Left cardiac atrium (tissue), 4 donors: ENCODE results near the gene ACLY. TPM values are rescaled to one million over a fixed set of nuclear protein-coding genes. Genes with fewer than 3 reads are reported as not detected.
A peak's percentile ranks its signal among the peaks of the same experiment; 100 is the strongest.
"Not testable (repeated sequence)": the region's sequence is repeated elsewhere in the genome, so short reads cannot be mapped to it uniquely, and the experiment has no call there.

Experiments
- ATAC-seq, 2 donors: fragments of 200-7000 bp; cut with Tn5 transposase; one replicate each; pipeline ENCODE4 v1.9.1; 2020; ENCODE audit warnings: mild to moderate bottlenecking in 2 of 2, moderate library complexity in 2 of 2
- DNase-seq: peaks from one replicate; pipeline ENCODE4 v3.0.0-alpha.2; 2020
- intact Hi-C, 2 donors: fragments of 100-400 bp; cut with DNase I; formaldehyde crosslinking; loops; one replicate each; pipeline versions ENCODE4 v1.14.1 to v1.15.1; 2022 to 2023
- total RNA-seq, 2 donors: library from RNA; stranded (reverse); fragmentation: NEBNext Ultra II Directional; extraction: Animal tissue kit (Norgen Biotek cat#: 25700); gene quantifications; one replicate each; pipeline ENCODE4 v1.2.1, GENCODE V29; 2021
- donor health status: DM: no; HTN: yes; CAD: no.
- donor health status: DM: no; HTN: yes; CAD: no; lungs with severe emphysema.
- donor health status: DM: yes; HTN: yes; CAD: no.
- donor health status: Dilated cardiomyopathy.

The ACLY gene
- total RNA-seq, 2 donors from 2014 or later, result 58.7 to 72.2 TPM

DNA sequence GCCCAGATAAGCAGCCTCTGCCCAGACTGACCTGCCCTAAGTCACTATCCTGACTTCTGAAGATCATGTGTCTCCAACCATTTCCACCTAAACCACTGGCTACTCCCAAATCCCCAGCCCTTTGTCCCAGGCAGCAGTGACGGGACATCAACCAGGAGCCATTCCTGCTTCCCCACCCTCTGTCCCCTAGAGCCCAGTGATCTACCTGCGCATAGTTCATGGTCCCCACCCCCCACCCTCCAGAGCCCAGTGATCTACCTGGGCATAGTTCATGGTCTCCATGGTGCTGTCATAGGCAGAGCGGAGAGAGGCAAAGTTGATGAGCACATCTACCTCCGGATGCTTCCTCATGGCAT lies 26.8 kb downstream of the ACLY start:
- no peak for DNase-seq
- no peak for ATAC-seq
- intact Hi-C loops, result no loop called here

GRCh38 chr17:41891135-41892020 lies 27.4 kb downstream of the ACLY start:
- intact Hi-C loops, result no loop called here
- DNase-seq (no peak), ATAC-seq (no peak)

DNA sequence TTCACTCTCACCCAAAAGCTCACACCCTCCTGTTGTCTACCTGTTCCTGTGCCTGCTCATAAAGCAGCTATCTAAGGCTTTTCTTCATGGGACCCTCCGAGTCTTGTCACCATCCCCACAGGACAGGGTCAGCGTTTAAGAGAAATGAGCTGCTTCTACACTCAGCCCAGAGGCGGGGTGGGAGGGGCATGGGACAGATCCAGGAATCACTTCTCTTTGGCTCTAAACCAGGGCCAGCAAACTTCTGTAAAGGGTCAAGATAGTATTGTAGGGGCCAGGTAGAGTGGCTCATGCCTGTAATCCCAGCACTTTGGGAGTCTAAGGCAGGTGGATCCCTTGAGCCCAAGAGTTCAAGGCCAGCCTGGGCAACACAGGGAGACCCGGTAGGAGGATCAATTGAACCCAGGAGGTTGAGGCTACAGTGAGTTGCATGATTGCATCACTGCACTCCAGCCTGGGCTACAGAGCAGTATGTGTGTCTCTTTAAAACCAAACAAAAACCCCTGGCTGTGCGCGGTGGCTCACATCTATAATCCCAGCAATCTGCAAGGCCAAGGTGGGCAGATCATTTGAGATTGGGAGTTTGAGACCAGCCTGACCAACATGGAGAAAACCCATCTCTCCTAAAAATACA lies 30.3 kb downstream of the ACLY start:
- ATAC-seq (no peak), DNase-seq (no peak)
- intact Hi-C loops, result no loop called here

DNA sequence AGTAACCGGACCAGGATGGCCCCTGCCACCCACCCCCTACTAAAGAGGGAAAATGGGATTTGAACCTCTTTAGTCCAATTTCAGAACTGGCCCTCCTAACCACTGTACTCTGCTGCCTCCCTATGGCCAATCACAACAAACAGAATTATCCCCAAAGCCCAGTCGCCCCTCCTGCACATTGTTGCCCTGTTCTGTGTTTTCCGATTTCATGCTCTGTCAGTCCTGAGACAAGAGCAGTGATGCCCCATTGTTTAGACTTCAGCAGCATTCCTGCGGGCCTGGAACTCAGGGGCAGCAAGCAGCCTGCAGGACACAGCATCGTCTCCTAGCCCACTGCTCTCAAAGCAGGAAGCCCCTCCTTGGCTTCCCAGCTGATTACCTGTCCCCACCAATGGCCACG lies 33.0 kb downstream of the ACLY start:
- intact Hi-C loops, result no loop called here
- ATAC-seq, result no peak
- DNase-seq, result no peak

- intact Hi-C loops, result no loop called here
- DNase-seq, result no peak
- ATAC-seq, result no peak
These were observed 36.0 kb downstream of the ACLY start for GRCh38 chr17:41882756-41883155.

GRCh38 chr17:41880130-41880529 lies 38.6 kb downstream of the ACLY start:
- DNase-seq (no peak), ATAC-seq (no peak)
- intact Hi-C loops, result no loop called here

- intact Hi-C loops, result loop anchor here in 1 of 2 donors (5.0 kb wide), 1 partner anchor 137 kb away; no protein-coding TSS in a partner anchor
- not testable (repeated sequence) for DNase-seq
- ATAC-seq, result peak in 1 of 2 donors; percentile 45
These were observed 44.5 kb downstream of the ACLY start for GRCh38 chr17:41874293-41874670.

DNA sequence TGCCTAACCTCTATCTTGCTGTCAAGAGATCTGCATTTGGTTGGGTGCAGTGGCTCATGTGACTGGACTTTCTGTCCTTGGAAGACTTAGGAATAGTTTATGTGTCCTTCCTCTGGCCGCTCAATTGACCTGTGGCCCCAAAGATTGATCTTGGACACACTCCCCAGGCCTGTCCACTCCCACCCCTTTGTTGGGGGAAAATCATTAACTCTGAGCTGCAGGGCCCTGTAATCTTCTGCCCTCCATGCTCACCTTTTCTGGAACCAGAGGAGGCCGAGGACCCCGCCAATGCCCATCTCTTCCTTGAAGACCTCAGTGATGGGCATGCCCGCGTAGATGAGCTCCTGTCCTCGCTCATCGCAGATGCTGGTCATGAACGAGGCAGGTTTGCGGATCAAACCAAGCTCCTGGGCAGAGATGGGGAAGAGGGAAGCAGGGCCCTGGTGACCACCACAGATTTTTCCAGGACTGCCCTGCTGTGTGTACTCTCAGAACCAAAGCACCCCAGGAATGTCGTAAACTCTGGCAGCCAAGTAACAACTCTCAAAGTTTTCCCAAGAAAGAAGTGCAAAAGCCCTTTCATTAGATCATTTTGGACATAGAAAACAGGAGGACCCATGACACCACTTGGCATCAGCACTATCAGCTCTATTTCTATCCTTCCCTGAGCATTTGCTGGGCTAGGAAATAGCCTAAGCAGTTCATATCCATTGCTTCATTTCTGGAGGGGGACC lies 45.0 kb downstream of the ACLY start:
- ATAC-seq (peak in 1 of 2 donors; percentile 2), DNase-seq (no peak)
- intact Hi-C loops, result loop anchor here in 1 of 2 donors (5.0 kb wide), 1 partner anchor 136 kb away; no protein-coding TSS in a partner anchor

- DNase-seq (no peak), ATAC-seq (no peak)
- intact Hi-C loops, result loop anchor here in 1 of 2 donors (5.0 kb wide), 1 partner anchor 134 kb away; no protein-coding TSS in a partner anchor
These were observed 47.0 kb downstream of the ACLY start for GRCh38 chr17:41871789-41872188.

DNA sequence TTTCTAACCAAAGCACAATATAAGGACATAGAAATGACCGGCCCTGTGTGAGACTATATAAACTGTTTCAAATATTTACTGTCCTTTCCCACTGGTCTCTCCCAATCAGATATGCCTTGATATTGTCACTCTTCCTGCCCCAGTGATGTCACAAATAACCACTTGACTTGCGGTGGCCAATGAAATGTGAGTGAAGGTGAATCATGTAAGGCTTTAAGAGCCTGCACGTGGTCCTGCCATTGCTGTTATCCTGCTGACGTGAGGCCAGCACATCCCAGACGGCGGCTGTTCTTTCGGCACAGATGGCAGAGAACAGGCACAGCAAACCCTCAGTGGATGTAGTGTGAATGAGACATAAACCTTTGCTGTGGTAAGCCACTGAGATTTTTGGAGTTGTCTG lies 48.1 kb downstream of the ACLY start:
- DNase-seq (no peak), ATAC-seq (peak in 1 of 2 donors; percentile 34)
- intact Hi-C loops, result loop anchor here in 1 of 2 donors (5.0 kb wide), 1 partner anchor 133 kb away; no protein-coding TSS in a partner anchor

GRCh38 chr17:41870097-41870496 lies 48.7 kb downstream of the ACLY start:
- ATAC-seq (no peak), DNase-seq (no peak)
- intact Hi-C loops, result loop anchor here in 1 of 2 donors (5.0 kb wide), 1 partner anchor 133 kb away; no protein-coding TSS in a partner anchor

DNA sequence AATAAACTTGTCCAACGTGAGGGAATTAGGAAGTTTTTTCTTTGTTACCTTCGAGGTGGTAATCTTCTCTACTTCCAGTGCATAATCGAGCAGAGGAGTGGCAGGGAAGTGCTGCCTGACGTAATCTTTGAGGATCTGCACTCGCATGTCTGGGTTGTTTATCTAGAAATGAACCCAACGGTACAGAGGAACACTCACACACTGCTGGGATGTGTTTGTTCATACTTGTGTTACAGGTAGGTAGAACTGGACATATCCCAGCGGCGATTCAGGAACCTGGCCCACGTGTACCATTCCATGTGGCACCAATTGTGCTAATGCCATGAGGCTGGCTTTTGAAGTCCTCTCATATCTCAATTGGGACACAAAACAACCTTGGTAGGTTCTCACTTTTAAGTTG lies 49.3 kb downstream of the ACLY start:
- DNase-seq (no peak), ATAC-seq (no peak)
- intact Hi-C loops, result no loop called here

DNA sequence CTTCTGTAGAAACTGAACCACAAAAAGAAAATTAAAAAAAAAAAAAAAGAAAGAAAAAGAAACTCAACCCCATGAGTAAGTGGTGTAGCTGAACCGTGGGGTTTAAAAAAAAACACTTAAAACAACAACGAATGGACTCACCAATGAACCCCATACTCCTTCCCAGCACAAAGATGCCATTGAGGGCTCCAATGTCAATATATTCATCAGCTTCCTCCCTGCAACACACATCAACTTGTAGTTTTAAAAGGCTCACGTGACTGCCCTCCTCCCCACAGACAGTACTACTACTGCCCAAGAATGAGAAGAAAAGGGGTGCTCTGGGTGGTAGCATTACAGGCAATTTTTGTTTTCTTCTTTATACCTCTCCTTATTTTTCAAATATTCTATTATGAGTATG lies 50.2 kb downstream of the ACLY start:
- intact Hi-C loops, result no loop called here
- DNase-seq (no peak), ATAC-seq (no peak)

DNA sequence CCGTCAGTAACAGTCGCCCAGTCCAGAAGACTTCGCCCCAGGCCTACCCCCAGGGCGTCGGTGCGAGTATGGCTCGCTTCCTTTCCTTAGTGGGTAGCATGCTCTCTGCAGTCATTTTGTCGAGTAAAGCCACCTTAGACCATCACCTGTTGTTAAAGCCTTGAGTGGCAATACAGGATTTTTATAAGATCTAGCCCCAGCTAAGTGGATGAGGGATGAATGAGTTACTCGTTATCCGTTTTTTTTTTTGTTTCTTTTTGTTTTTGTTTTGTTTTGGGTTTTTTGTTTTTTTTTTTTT lies 53.2 kb downstream of the ACLY start:
- ATAC-seq (no peak), DNase-seq (no peak)
- intact Hi-C loops, result no loop called here

DNA sequence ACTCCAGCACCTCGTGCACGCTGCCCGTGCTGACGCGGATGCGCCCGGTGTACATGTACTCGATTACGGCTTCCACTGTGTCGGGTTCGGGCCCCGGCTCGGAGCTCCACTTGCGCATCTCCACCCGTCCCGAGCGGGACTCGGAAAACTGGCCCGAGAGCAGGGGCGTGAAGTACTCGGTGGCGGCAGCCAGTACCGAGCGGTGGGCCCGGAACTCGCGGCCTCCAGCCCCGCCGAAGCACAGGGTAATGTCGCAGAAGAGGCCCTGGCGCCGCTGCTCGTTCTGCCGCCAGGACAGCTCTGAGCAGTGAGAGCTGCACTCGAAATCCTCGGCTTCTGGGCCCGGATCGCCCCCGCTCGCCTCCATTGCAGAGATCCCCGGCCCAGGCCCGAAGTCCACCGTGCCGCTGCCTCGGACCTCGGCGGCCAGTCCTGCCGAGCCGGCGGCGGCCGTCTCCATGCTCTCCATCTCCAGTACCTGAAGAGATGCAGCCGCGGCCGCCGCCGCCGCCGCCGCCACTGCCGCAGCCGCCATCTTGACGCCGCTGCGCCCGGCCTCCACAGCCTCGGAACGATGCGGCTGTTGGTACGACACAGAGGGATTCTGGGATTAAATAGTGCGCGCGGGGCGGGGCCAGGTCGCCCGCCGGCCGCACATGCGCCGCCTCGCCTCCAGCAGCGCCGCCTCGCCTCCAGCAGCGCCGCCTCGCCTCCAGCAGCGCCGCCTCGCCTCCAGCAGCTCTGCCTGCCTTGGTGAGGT lies 53.7 kb downstream of the ACLY start, which contains the start of gene KLHL11:
TSS of gene KLHL11 (minus strand) at position 588 of the 760 bp plus-strand sequence. CDS start at position 535, 53 bp downstream.
- ATAC-seq (peak; percentile 95 to 98), DNase-seq (peak; percentile 91)
- intact Hi-C loops, result no loop called here

DNA sequence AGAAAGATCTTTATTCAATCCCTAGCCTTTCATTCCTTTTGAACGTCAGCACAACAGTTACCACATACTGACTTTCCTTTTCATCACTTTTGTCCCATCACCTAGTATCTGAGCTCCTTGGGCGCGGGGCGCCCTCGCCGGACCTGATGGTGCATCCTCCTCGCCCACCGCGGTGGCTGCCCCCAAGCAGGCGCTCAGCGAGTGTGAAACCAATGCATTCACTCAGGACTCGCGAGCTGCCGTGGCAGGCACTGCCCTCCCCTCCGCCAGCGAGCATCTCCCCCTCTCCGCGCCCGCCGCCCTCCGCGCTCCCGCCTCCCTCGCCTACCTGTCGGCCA lies 54.3 kb downstream of the ACLY start:
- intact Hi-C loops, result no loop called here
- DNase-seq, result no peak
- peak; percentile 64 to 79 for ATAC-seq

DNA sequence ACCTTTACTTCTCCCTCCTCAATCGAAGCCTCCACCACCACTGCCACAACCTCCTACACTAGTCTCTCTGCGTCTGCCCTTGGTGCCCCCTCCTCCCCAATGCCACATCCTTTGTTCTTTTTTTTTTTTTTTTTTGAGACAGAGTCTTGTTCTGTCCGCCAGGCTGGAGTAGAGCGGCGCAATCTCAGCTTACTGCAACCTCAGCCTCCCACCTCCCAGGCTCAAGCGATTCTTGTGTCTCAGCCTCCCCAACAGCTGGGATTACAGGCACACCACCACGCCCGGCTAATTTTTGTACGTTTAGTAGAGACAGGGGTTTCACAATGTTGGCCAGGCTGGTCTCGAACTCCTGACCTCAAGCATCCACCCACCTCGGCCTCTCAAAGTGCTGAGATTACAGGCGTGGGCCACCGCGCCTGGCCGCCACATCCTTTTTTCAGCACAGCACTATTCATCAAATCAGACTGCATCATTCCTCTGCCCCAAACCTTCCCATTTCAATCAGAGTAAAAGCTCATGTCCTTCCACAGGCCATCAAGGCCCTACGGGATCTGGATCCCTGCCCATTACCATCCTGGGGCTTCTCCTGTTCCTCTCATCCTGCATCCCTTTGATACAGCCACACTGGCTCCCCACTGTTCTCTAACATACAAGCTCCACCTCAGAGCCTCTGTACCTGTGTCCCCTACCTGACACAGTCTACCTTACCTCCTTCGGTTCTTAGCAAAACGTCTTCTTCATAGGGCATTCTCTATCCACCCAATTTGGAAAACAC lies 55.5 kb downstream of the ACLY start:
- DNase-seq, result no peak
- intact Hi-C loops, result no loop called here
- ATAC-seq, result no peak

DNA sequence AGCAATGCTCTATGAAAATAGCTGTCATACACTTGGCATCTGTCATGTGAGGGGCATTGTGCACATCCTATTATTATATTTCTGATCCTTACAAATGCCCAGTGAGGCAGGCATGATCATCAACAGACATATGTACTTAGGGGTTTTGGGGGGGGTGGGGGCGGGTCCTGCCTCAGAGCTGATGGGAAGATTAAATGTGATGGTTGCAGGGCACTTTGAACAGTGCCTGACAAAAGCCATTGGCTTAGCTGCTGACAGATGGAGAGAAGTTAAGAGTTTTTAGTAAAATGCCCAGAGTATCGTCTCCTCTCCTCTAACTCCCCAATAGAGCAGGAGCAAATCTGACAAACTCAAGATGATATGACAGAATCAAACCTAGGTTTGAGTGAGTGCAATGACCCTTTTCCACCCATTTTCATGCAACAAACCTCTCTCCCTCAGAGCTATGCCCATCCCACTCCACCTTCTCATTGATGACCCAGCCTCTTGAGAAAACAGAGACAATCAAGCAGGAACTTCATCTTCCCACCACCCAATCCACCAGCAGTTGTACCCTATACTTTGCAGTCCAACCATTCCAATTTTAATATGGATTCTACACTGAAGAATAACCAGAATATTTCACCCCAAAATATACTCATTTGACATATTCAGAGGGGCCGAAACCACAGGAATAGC lies 58.4 kb downstream of the ACLY start:
- intact Hi-C loops, result no loop called here
- no peak for DNase-seq
- ATAC-seq, result no peak
